DOHH2 (cell line): ENCODE measurements around the gene DYRK1A.

Source experiments
- EZH2phosphoT487 ChIP-seq: fragments of 200-600 bp; sonication (generic); IDR thresholded peaks from 2 replicates; pipeline ENCODE4 v1.6.1; 2017; ENCODE audit warnings: borderline replicate concordance, mild to moderate bottlenecking, antibody characterized with exemption, low read length, moderate library complexity, mixed read lengths
- TF ChIP-seq, protein P1 (sequence below): fragments of 200-600 bp; sonication (generic); IDR thresholded peaks from one replicate; pipeline ENCODE4 v1.5.1; 2014; ENCODE audit warnings: antibody characterized with exemption, mild to moderate bottlenecking, low read depth, low read length; ENCODE audit not compliant: poor library complexity, severe bottlenecking

DNA sequence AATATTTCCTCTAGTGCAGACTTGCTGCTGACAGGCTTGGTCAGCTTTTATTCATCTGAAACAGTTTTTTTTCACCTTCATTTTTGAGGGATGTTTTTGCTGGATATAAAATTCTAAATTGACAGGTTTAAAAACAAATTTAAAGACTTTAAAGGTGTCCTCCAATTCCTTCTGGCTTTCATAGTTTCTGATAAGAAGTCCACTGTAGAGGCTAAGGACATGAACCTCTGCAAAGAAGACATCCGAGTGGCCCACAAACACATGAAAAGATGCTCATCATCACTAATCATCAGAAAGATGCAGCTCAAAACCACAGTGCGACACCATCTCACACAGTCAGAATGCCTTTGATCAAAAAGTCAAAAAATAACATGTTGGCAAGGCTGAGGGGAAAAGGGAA, 42.0 kb upstream of the DYRK1A start:
- TF ChIP-seq, protein P1, sequence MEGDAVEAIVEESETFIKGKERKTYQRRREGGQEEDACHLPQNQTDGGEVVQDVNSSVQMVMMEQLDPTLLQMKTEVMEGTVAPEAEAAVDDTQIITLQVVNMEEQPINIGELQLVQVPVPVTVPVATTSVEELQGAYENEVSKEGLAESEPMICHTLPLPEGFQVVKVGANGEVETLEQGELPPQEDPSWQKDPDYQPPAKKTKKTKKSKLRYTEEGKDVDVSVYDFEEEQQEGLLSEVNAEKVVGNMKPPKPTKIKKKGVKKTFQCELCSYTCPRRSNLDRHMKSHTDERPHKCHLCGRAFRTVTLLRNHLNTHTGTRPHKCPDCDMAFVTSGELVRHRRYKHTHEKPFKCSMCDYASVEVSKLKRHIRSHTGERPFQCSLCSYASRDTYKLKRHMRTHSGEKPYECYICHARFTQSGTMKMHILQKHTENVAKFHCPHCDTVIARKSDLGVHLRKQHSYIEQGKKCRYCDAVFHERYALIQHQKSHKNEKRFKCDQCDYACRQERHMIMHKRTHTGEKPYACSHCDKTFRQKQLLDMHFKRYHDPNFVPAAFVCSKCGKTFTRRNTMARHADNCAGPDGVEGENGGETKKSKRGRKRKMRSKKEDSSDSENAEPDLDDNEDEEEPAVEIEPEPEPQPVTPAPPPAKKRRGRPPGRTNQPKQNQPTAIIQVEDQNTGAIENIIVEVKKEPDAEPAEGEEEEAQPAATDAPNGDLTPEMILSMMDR = no peak
- no peak for TF ChIP-seq EZH2phosphoT487
